GM18508 (cell line): ENCODE measurements around the gene PBX4.

Experiments
- ATAC-seq: cut with Tn5 transposase; IDR thresholded peaks from one replicate; pipeline ENCODE4 v1.9.1; 2021; ENCODE audit warnings: moderate number of reproducible peaks; ENCODE audit not compliant: insufficient read depth, unreplicated experiment

Gene PBX4

DNA sequence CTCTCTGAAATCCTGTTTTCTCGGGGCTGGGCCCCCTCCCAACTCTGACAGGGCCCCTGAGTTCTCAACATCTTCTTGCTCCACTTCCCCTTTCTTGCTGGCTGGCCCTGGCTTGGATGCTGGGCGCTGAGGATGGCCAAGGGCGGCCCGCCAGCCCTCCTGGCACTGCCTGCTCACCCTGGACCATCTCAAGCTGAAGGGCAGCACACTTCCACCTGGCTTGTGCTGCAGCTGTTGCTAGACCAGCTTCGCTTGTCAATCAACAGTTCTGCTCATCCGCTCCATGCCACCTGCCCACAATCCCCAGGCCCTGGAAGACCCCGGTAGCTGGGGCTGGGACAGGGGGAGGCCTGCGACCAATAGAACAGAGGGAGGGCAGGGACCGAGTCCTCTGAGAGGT lies 31.8 kb upstream of the PBX4 start:
- no peak for ATAC-seq

GRCh38 chr19:19649580-19649995 lies 31.1 kb upstream of the PBX4 start:
- no peak for ATAC-seq

- ATAC-seq = no peak
These were observed 30.7 kb upstream of the PBX4 start for GRCh38 chr19:19649155-19649554.

DNA sequence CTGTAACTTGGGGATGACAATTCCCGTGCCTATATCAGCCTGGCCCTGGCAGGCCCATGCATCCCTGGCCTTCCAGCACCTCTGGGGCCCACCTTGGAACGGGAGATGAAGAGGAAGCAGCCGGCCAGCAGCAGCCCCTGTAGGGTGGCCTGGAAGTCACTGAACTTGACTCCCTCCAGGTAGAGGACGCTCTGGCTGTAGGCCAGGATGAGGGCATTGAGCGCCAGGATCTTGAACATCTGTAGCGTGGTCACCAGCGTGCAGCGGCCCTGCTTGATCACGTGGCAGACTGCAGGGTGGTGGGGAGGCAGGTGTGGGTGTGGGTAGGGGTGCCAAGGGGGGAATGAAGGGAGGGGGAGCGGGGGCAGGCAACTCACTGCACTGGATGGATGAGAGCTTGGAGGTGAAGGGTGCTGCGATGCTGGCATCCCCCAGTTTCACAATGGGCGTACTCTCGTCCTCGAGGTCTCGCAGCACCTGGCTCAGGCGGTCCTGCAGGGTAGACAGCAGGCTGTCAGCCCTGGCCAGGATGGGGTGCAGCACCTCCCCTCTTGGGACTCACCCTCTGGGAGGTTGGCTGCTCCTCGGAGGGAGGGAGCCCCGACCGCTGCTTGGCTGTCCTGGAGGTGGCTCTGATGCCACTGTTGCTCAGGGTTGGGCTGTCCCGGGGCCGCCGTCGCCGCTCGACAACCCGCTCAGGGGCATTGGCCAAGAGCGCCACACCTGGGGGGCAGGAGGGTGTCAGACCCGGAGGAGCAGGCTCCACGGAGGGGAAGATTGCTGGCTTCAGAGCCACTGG lies 28.7 kb upstream of the PBX4 start:
- ATAC-seq = no peak

DNA sequence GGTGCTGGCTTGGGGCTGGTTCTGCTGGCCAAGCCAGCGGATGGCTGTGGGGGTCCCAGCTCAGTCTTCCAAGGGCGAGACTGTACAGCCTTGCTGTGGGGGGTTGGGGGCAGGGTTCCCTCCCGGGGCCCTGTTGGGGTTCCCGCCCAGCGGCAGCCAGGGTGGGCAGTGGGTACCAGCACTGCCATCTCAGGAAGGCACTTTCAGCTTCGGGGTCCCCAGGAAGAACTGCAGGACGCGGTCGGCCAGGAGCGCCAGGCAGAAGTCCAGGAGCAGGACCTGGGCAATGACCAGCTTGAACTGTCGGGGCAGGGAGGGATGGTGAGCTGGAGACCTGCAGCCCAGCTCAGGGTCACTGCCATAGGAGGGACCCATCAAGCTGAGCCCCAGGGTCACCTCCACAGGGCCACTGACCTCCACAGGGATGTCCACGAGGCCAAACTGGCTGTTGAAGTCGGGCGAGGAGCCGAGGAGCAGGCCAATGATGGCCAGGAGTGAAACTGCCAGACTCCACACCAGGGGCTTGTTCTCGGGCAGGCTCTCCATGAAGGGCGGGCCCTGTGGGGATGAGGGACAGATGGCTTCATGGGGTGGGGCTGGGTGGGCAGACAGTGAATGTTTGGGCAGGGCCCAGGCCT lies 26.9 kb upstream of the PBX4 start:
- ATAC-seq = no peak

DNA sequence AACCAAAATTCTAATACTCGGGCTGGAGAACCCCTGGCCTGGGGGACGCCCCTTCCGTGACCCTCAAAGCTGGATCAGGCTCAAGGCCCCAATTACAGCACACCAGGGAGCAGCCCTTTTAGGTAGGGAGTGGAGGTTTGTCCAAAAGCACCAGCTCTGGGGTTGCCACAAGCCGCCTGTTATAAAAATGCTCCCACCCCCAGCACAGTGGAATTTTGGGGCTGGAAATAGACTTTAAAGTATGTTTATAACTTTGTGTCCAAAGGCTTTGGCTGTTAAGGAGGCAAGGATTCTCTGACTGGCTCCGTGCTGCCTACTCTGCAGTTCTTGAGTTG lies 25.5 kb upstream of the PBX4 start:
- ATAC-seq = no peak

DNA sequence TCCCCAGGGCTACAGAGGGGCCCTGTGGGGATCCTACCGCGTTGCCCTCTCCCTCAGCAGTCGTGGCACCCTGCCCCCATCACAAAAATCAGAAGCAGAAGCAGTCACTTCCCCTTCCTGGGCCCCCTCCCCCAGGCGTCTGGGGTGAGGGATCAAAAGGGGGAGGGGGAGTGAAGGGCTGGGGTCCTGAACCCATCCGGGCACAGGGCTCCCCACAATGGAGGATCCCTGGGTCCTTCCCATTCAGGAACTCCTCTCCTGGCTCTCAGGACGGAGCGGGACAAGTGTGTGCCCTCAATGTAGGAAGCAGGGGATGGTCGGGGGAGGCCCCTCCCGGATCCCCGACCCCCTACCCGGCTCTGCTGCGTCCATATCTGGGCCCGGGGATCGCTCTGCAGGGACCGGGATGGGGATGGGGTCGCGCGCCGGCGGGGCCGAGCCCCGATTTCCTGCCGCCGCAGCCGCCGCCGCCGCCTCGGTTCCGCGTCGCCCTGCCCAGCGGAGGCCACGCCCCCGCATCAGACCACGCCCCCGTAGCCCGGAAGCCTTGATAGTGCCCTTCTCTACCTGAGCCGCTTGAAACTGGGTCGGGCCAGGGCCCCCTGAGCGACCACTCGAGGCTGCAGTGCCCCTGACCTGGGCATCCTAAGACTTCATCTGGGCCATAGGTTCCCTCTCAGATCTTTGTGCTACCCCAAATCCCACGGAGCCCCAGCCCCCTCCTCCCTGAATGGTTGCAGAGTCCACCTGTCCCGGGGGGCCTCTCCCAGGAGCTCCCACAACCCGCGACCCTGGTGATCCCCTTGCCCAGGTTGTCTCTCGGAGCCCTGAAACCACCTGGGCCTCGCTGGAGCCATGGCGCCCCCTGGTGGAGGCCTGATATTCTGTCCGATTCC lies 24.9 kb upstream of the PBX4 start, which contains the start of gene GMIP:
GMIP (minus strand) TSS at position 500 of the 896 bp plus-strand sequence; CDS start at position 372, 128 bp downstream.
- no peak for ATAC-seq

- ATAC-seq = no peak
These were observed 24.1 kb upstream of the PBX4 start for GRCh38 chr19:19642506-19643157.

GRCh38 chr19:19637523-19638251 lies 19.2 kb upstream of the PBX4 start:
- ATAC-seq = no peak

DNA sequence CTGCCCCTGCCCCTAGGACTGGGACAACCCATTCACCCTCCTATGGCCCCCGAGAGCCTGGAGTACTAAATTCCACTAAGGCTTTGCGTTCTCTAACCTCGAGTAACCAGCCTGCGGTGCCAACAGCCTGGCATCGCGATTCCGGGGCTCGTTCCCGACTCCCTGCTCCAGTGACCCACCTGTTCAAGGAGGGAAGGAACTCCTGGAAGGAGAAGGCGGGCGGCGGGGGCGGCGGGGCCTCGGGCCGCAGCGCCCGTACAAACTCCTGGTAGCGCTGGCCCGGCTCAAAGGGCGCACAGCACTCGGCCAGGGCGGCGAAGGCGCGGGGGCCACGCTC lies 18.7 kb upstream of the PBX4 start:
- no peak for ATAC-seq

DNA sequence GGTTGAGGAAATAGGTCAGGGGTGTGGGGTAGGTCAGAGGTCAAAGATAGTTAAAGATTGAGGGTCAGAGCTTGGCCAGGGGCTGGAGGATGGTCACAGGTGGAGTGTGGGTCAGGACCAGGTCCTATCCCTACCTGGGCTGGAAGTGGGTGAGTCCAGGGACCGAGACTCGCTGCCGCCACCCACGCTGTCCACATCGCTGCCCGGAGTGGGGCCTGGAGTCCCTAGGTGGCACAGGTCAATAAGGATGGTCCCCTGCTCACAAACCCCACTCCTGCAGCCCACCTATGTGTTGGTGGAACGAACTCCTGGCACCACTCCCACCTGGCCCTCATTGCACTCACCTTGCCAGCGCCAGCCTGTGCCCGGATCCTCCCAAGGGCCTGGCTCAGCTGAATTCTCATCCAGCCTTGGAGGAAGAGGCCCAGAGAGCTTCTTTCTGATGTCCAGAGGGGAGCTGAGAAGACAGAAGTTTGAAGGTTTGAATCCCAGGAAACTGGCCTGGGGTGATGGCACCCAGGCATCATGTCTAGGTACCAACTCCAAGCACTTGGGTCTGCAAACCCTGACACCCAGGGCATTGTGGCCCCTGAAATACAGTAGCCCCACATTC lies 18.2 kb upstream of the PBX4 start:
- no peak for ATAC-seq

DNA sequence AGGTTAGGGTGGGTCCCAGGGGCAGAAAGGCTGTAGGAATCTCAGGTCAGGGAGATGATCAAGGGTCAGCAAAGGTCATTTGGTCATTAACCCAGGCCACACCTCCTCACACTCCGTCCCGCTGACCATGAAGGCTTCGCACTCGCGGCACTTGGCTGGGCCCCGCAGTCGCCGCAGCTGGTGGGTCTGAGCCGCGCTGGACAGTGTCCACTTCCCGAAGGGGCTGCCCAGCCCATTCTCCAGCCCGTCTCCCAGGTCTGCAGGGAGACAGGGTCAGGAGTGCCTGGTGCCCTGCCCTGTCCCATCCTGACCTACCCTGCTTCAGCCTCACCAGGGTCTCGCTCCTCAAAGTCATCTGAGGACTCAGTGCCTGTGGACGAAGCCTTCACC lies 16.8 kb upstream of the PBX4 start:
- ATAC-seq = no peak

- ATAC-seq = no peak
These were observed 16.2 kb upstream of the PBX4 start for GRCh38 chr19:19634516-19635312.

DNA sequence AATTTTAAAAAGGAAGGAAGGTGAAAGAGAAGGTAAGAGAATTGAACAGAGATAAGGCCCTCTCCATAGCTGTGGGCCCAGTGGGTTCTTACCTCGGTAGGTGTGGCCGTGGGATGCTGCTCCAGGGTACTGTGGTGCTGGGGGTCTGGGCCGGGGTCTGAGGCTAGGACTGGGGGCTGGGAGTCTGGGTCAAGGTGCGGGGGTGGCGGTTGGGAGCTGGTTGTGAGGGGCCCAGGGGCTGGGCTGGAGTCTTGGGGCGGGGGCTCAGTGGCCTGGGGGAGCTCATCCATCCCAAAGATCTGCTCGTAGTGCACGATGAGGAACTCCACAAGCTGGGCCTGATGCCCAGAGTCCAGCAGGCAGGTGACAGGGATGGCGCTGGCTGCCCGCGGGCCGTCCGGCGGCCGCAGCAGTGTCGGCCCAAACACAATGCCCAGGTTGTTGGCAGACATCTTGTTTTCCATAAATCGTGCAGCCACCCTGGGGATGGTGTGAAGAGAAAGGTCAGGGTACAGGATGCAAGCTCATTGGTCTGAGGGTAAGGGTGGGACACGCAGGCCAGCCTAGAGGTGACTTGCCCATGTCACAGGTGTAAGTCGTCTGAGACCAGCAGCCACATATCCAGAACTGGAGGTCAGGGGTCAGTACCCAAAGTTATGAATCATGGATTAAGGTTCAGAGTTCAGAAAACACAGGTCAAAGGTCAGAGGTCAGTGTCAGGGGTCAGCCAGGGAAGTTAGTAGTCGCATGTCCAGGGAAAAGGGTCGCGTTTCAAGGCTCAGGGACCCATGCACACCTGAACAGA lies 15.4 kb upstream of the PBX4 start:
- ATAC-seq = no peak

- no peak for ATAC-seq
These were observed 14.2 kb upstream of the PBX4 start for GRCh38 chr19:19632661-19633060.

DNA sequence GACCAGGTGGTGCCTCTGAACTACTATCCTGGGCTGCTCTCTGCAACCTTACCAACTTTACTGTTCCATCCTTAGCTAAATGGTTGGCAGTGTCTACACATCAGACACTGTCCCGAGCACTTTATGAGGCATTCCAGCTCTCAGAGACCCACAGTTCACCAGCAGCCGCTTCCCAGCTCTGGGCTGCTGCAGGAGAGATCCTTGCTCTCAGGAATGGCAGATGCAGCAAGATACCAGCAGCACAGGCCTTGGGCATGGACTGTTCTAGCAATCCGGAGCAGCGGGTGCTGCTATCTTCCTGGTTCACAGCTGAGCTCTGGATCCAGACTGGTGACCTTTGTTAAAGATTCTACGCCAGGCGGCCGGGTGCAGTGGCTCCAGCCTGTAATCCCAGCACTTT lies 12.9 kb upstream of the PBX4 start:
- no peak for ATAC-seq

DNA sequence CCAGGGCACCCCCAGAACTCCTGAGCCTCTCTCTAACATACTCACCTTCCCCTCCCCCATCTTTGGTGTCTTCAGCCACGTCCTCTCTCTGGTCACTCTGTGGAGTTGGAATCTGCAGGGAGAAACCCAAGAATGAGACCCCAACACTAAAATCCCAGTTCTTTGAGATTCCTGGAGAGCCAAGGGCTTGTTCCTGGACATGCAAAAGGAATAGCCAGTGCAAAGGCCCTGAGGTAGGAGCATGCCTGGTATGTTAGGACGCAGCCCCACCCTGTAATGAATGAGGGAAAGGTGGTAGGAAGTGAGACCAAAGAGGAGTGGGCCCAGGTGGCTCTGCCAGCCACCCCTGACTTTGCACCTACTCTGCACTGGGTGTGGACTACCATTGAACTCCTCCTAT lies 11.9 kb upstream of the PBX4 start:
- ATAC-seq = no peak

DNA sequence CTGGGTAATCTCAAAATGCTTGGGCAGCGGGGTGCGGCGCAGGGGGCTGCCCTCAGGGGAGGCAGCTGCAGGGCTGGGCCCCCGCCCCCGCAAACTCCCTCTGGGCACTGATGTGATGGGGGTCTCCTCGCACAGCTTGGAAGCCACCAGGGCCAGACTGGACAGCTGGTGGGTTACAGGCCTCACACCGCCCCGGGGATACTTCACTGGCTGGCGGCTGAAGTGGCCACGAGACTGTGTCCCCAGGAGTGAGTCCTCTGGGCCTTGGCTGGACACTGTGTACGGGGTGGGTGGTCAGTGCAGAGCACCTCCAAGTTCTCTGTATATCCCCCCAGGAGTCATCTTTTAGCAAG lies 11.6 kb upstream of the PBX4 start:
- ATAC-seq = no peak
